ENCODE data around the gene TEF. TPM values are rescaled to one million over a fixed set of nuclear protein-coding genes. Genes with fewer than 3 reads are reported as not detected.
A peak's percentile ranks its signal among the peaks of the same experiment; 100 is the strongest.

The TEF gene
- total RNA-seq, 1 donor from 2014 or later = 12.5 TPM

DNA sequence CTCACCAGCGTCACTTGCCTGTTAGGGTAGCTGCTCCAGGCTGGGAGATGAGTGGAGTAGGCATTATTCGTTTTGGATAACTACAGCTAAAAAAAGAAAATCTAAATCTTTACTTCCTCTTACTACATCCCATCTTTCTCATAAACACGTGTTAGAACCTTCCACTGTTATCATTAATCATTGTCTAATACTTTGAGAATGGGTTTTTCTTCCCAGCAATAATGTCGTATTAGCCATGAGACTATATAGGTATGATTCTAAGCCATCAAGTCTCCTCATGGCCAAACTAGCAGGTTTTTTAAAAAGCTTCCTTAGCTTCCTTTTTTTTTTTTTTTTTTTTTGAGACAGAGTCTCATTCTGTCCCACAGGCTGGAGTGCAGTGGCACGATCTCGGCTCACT lies 3.9 kb upstream of the TEF start:
- Histone ChIP-seq H3K9me3 (ENCODE audit: control insufficient read depth in 3 of 3, low read length in 3 of 3) (no peaks in the 10 kb centered on the region), H3K4me3 (ENCODE audit: low read length in 3 of 3) (no peak overlapping the region), H3K9ac (ENCODE audit: low read depth in 1 of 3, low read length in 3 of 3) (no peak overlapping the region), H3K27me3 (ENCODE audit: control insufficient read depth in 3 of 3, insufficient read depth in 3 of 3, low read length in 3 of 3) (no peaks in the 10 kb centered on the region), H3K36me3 (ENCODE audit: control insufficient read depth in 3 of 3, insufficient read depth in 3 of 3, low read length in 3 of 3) (peaks cover 4 to 7% (median 4%) of the 10 kb centered on the region in 3 donors), H3K4me1 (ENCODE audit: control insufficient read depth in 3 of 3, insufficient read depth in 3 of 3, low read length in 3 of 3) (peaks cover 13 to 22% (median 15%) of the 10 kb centered on the region in 3 donors), H3K27ac (ENCODE audit: low read depth, low read length) (no peak overlapping the region)

GRCh38 chr22:41380993-41381328 lies 781 bp upstream of the TEF start:
- no peaks in the 10 kb centered on the region for H3K27me3 ChIP-seq (ENCODE audit: control insufficient read depth in 3 of 3, insufficient read depth in 3 of 3, low read length in 3 of 3)
- peak overlapping the region; percentile 95 for H3K27ac ChIP-seq (ENCODE audit: low read depth, low read length)
- H3K4me3 ChIP-seq (ENCODE audit: low read length in 3 of 3) = peak overlapping the region; percentile 62 to 74 (median 64)
- H3K9me3 ChIP-seq (ENCODE audit: control insufficient read depth in 3 of 3, low read length in 3 of 3) = no peaks in the 10 kb centered on the region
- peaks cover 0 to 3% (median 0%) of the 10 kb centered on the region in 3 donors for H3K36me3 ChIP-seq (ENCODE audit: control insufficient read depth in 3 of 3, insufficient read depth in 3 of 3, low read length in 3 of 3)
- H3K4me1 ChIP-seq (ENCODE audit: control insufficient read depth in 3 of 3, insufficient read depth in 3 of 3, low read length in 3 of 3) = peaks cover 25 to 29% (median 26%) of the 10 kb centered on the region in 3 donors
- H3K9ac ChIP-seq (ENCODE audit: low read depth in 1 of 3, low read length in 3 of 3) = peak overlapping the region; percentile 78 to 80 (median 79)

DNA sequence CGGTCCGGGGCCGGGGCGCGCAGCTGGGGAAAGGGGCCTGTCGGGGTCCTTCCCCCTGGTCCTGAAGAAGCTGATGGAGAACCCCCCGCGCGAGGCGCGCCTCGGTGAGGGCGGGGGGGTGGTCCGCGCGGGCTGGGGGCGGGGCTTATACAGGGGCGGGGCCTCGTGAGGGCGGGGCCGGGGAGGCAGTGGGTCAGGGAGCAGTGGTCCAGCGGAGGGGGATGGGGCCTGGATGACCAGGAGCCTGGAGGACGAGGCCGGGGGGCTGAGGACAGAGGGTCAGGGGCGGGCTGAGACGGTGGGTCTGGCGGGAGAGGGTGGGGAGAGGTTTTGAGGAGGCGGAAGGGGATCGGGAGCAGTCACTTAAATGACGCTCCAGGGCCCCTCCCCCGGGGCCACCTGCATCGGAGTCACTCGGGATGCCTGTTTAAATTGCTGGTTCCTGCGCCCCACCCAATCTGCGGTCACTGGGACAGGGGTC lies 396 bp downstream of the TEF start:
- Histone ChIP-seq H3K27ac (ENCODE audit: low read depth, low read length) (peak overlapping the region; percentile 95), H3K9ac (ENCODE audit: low read depth in 1 of 3, low read length in 3 of 3) (peak overlapping the region; percentile 70 to 86 (median 78)), H3K4me1 (ENCODE audit: control insufficient read depth in 3 of 3, insufficient read depth in 3 of 3, low read length in 3 of 3) (peaks cover 25 to 29% (median 26%) of the 10 kb centered on the region in 3 donors), H3K36me3 (ENCODE audit: control insufficient read depth in 3 of 3, insufficient read depth in 3 of 3, low read length in 3 of 3) (peaks cover under 1 to 5% (median under 1%) of the 10 kb centered on the region in 3 donors), H3K4me3 (ENCODE audit: low read length in 3 of 3) (peak overlapping the region; percentile 80 to 86 (median 84)), H3K9me3 (ENCODE audit: control insufficient read depth in 3 of 3, low read length in 3 of 3) (no peaks in the 10 kb centered on the region), H3K27me3 (ENCODE audit: control insufficient read depth in 3 of 3, insufficient read depth in 3 of 3, low read length in 3 of 3) (no peaks in the 10 kb centered on the region)

- H3K4me1 ChIP-seq (ENCODE audit: control insufficient read depth in 3 of 3, insufficient read depth in 3 of 3, low read length in 3 of 3) = peaks cover 24 to 26% (median 25%) of the 10 kb centered on the region in 3 donors
- no peaks in the 10 kb centered on the region for H3K27me3 ChIP-seq (ENCODE audit: control insufficient read depth in 3 of 3, insufficient read depth in 3 of 3, low read length in 3 of 3)
- H3K4me3 ChIP-seq (ENCODE audit: low read length in 3 of 3) = peak overlapping the region; percentile 80 to 86 (median 84)
- H3K9me3 ChIP-seq (ENCODE audit: control insufficient read depth in 3 of 3, low read length in 3 of 3) = no peaks in the 10 kb centered on the region
- peak overlapping the region; percentile 95 for H3K27ac ChIP-seq (ENCODE audit: low read depth, low read length)
- H3K36me3 ChIP-seq (ENCODE audit: control insufficient read depth in 3 of 3, insufficient read depth in 3 of 3, low read length in 3 of 3) = peaks cover 6 to 10% (median 6%) of the 10 kb centered on the region in 3 donors
- peak overlapping the region; percentile 70 to 86 (median 78) for H3K9ac ChIP-seq (ENCODE audit: low read depth in 1 of 3, low read length in 3 of 3)
These were observed 868 bp downstream of the TEF start for GRCh38 chr22:41382610-41383009.

DNA sequence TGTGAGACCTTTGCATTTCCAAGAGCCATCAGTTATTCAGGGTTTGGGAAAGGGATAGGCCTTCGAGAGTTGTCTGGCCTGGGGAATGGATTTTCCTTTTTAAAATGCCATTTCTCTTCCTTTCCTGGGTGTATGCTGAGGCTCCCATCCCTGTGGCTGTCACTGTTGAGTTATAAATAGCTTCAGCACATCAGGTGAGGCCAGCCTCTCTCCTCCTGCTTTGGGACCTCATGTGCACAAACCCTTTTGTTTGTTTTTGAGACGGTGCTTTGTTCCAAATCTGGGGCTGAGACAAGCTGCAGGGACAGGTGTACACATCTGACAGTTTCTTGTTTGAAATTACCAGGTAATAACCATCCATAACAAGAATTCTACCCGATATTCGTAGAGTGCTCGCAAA lies 1.3 kb downstream of the TEF start:
- Histone ChIP-seq H3K9ac (ENCODE audit: low read depth in 1 of 3, low read length in 3 of 3) (peak overlapping the region; percentile 70 to 86 (median 78)), H3K4me3 (ENCODE audit: low read length in 3 of 3) (peak overlapping the region; percentile 80 to 86 (median 84)), H3K4me1 (ENCODE audit: control insufficient read depth in 3 of 3, insufficient read depth in 3 of 3, low read length in 3 of 3) (peaks cover 24 to 25% (median 25%) of the 10 kb centered on the region in 3 donors), H3K27ac (ENCODE audit: low read depth, low read length) (peak overlapping the region; percentile 95), H3K27me3 (ENCODE audit: control insufficient read depth in 3 of 3, insufficient read depth in 3 of 3, low read length in 3 of 3) (no peaks in the 10 kb centered on the region), H3K36me3 (ENCODE audit: control insufficient read depth in 3 of 3, insufficient read depth in 3 of 3, low read length in 3 of 3) (peaks cover 8 to 12% (median 10%) of the 10 kb centered on the region in 3 donors), H3K9me3 (ENCODE audit: control insufficient read depth in 3 of 3, low read length in 3 of 3) (no peaks in the 10 kb centered on the region)

GRCh38 chr22:41384128-41384527 lies 2.4 kb downstream of the TEF start:
- Histone ChIP-seq H3K9me3 (ENCODE audit: control insufficient read depth in 3 of 3, low read length in 3 of 3) (no peaks in the 10 kb centered on the region), H3K4me3 (ENCODE audit: low read length in 3 of 3) (no peak overlapping the region), H3K36me3 (ENCODE audit: control insufficient read depth in 3 of 3, insufficient read depth in 3 of 3, low read length in 3 of 3) (peaks cover 15 to 18% (median 17%) of the 10 kb centered on the region in 3 donors), H3K9ac (ENCODE audit: low read depth in 1 of 3, low read length in 3 of 3) (no peak overlapping the region), H3K27ac (ENCODE audit: low read depth, low read length) (no peak overlapping the region), H3K4me1 (ENCODE audit: control insufficient read depth in 3 of 3, insufficient read depth in 3 of 3, low read length in 3 of 3) (peaks cover 24 to 25% (median 25%) of the 10 kb centered on the region in 3 donors), H3K27me3 (ENCODE audit: control insufficient read depth in 3 of 3, insufficient read depth in 3 of 3, low read length in 3 of 3) (no peaks in the 10 kb centered on the region)

- H3K9me3 ChIP-seq (ENCODE audit: control insufficient read depth in 3 of 3, low read length in 3 of 3) = no peaks in the 10 kb centered on the region
- peaks cover 32 to 34% (median 34%) of the 10 kb centered on the region in 3 donors for H3K36me3 ChIP-seq (ENCODE audit: control insufficient read depth in 3 of 3, insufficient read depth in 3 of 3, low read length in 3 of 3)
- no peak overlapping the region for H3K27ac ChIP-seq (ENCODE audit: low read depth, low read length)
- H3K4me1 ChIP-seq (ENCODE audit: control insufficient read depth in 3 of 3, insufficient read depth in 3 of 3, low read length in 3 of 3) = peaks cover 14 to 16% (median 16%) of the 10 kb centered on the region in 3 donors
- peak overlapping the region in 1 of 3 donors; percentile 10 for H3K9ac ChIP-seq (ENCODE audit: low read depth in 1 of 3, low read length in 3 of 3)
- H3K4me3 ChIP-seq (ENCODE audit: low read length in 3 of 3) = no peak overlapping the region
- H3K27me3 ChIP-seq (ENCODE audit: control insufficient read depth in 3 of 3, insufficient read depth in 3 of 3, low read length in 3 of 3) = no peaks in the 10 kb centered on the region
These were observed 5.6 kb downstream of the TEF start for GRCh38 chr22:41387341-41387740.

GRCh38 chr22:41394012-41394356 lies 12.2 kb downstream of the TEF start:
- no peak overlapping the region for H3K4me3 ChIP-seq (ENCODE audit: low read length in 3 of 3)
- H3K9me3 ChIP-seq (ENCODE audit: control insufficient read depth in 3 of 3, low read length in 3 of 3) = no peaks in the 10 kb centered on the region
- peaks cover 64 to 69% (median 68%) of the 10 kb centered on the region in 3 donors for H3K36me3 ChIP-seq (ENCODE audit: control insufficient read depth in 3 of 3, insufficient read depth in 3 of 3, low read length in 3 of 3)
- H3K27me3 ChIP-seq (ENCODE audit: control insufficient read depth in 3 of 3, insufficient read depth in 3 of 3, low read length in 3 of 3) = no peaks in the 10 kb centered on the region
- no peak overlapping the region for H3K27ac ChIP-seq (ENCODE audit: low read depth, low read length)
- H3K9ac ChIP-seq (ENCODE audit: low read depth in 1 of 3, low read length in 3 of 3) = peak overlapping the region in 1 of 3 donors; percentile 9
- H3K4me1 ChIP-seq (ENCODE audit: control insufficient read depth in 3 of 3, insufficient read depth in 3 of 3, low read length in 3 of 3) = peaks cover 0 to 10% (median 9%) of the 10 kb centered on the region in 3 donors

DNA sequence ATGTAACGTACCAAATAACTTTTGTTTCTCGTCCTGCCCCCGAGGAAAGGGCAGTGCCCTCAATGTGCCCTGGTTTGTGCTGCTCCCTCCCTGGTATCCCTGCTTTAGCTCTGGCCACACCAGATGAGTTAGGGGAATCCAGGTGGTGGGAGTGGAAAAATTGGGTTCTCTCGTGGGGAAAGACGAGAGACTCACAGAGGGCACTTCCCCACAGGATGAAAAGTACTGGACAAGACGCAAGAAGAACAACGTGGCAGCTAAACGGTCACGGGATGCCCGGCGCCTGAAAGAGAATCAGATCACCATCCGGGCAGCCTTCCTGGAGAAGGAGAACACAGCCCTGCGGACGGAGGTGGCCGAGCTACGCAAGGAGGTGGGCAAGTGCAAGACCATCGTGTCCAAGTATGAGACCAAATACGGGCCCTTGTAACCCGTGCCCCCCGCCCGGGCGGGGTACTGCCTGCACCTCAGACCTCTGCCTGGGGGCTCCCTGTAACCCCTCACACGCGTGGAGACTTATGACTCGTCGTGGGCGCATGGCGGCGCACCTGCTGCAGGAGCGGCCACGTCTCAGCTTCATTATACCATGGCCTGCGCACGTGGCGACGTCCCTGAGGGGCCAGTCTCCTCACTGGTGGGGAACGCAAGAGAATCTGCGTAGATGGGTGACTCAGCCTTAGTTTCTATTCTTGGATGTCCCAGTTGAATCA lies 13.9 kb downstream of the TEF start:
- H3K4me1 ChIP-seq (ENCODE audit: control insufficient read depth in 3 of 3, insufficient read depth in 3 of 3, low read length in 3 of 3) = peaks cover 0 to 10% (median 9%) of the 10 kb centered on the region in 3 donors
- H3K36me3 ChIP-seq (ENCODE audit: control insufficient read depth in 3 of 3, insufficient read depth in 3 of 3, low read length in 3 of 3) = peaks cover 54 to 63% (median 58%) of the 10 kb centered on the region in 3 donors
- no peaks in the 10 kb centered on the region for H3K27me3 ChIP-seq (ENCODE audit: control insufficient read depth in 3 of 3, insufficient read depth in 3 of 3, low read length in 3 of 3)
- no peak overlapping the region for H3K9ac ChIP-seq (ENCODE audit: low read depth in 1 of 3, low read length in 3 of 3)
- no peak overlapping the region for H3K4me3 ChIP-seq (ENCODE audit: low read length in 3 of 3)
- H3K9me3 ChIP-seq (ENCODE audit: control insufficient read depth in 3 of 3, low read length in 3 of 3) = no peaks in the 10 kb centered on the region
- no peak overlapping the region for H3K27ac ChIP-seq (ENCODE audit: low read depth, low read length)

DNA sequence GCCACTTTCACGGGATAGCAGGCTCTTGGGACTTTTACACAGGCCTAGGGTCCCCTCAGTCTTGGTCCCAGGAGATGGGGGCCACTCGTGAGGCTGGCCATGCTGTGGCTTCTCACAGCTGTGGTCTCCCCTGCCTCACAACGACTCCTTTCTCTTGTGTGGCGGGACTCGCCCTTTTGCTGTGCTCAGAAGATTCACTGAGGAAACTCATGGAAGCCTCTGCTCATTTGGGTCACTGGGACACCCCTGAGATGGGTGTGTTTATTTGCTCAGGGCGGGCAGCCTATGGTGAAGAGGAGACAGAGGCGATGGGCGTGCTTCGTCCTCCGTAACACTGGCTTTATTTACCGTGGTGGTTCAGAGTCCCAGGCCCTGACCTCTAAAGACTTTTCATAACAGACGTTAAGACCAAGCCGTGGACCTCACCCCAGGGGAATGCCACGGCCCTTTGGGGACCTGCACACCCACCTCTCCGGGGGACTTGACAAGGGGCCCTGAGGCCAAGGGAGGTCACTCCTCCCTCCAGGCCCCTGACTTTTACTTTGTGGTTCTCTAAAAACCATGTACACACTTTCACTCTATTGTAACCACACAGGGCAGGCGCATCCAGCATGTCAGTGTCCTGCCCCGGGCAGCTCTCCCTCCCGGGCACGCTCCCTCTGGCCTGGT lies 15.5 kb downstream of the TEF start:
- H3K27me3 ChIP-seq (ENCODE audit: control insufficient read depth in 3 of 3, insufficient read depth in 3 of 3, low read length in 3 of 3) = no peaks in the 10 kb centered on the region
- no peaks in the 10 kb centered on the region for H3K9me3 ChIP-seq (ENCODE audit: control insufficient read depth in 3 of 3, low read length in 3 of 3)
- peaks cover 7 to 19% (median 17%) of the 10 kb centered on the region in 3 donors for H3K4me1 ChIP-seq (ENCODE audit: control insufficient read depth in 3 of 3, insufficient read depth in 3 of 3, low read length in 3 of 3)
- H3K4me3 ChIP-seq (ENCODE audit: low read length in 3 of 3) = no peak overlapping the region
- H3K9ac ChIP-seq (ENCODE audit: low read depth in 1 of 3, low read length in 3 of 3) = no peak overlapping the region
- no peak overlapping the region for H3K27ac ChIP-seq (ENCODE audit: low read depth, low read length)
- H3K36me3 ChIP-seq (ENCODE audit: control insufficient read depth in 3 of 3, insufficient read depth in 3 of 3, low read length in 3 of 3) = peaks cover 48 to 54% (median 54%) of the 10 kb centered on the region in 3 donors
